K562 (cell line): ENCODE data around the gene ETV7. TPM values are rescaled to one million over a fixed set of nuclear protein-coding genes. Genes with fewer than 3 reads are reported as not detected.

Experiments
- ATAC-seq: fragments of 200-7000 bp; cut with Tn5 transposase; 3 replicates; pipeline ENCODE4 v1.9.1; 2020; ENCODE audit warnings: moderate library complexity
- BruUV-seq: library from RNA; stranded (reverse); fragments of 400-500 nt; replicated peaks from 2 replicates; lab custom pipeline; 2021; lab: Mats Ljungman, UMichigan
- CTCF ChIA-PET: fragments of 300-600 bp; formaldehyde crosslinking; extraction: SDS; loops from one replicate; lab custom pipeline; 2021; ENCODE audit warnings: low intra/inter-chr PET ratio; lab: Yijun Ruan, JAX
- POLR2A ChIA-PET: fragments of 300-600, 350-650 bp; sonication (Branson Sonifier 250); formaldehyde crosslinking; extraction: SDS; loops from one replicate; lab custom pipeline; 2021; ENCODE audit warnings: antibody characterized with exemption, inconsistent platforms; lab: Yijun Ruan, JAX
- DNase-seq, 4 experiments: peaks; one replicate each; pipeline versions ENCODE4 v3.0.0 to v3.0.0-alpha.2; 2011 to 2018; ENCODE audit warnings: low spot score in 3 of 4, mixed read lengths in 3 of 4; ENCODE audit errors: extremely low read depth in 1 of 4
- FAIRE-seq: peaks from 2 replicates; lab custom pipeline; 2011; peaks lifted over from hg19 to GRCh38; lab: Jason Lieb, UNC
- H2AFZ ChIP-seq: 2 replicates; pipeline ENCODE4 v1.6.0; 2011; ENCODE audit warnings: low read depth, low read length, control low read depth, inconsistent platforms
- H3K27ac ChIP-seq: fragments of 200-600 bp; 3 replicates; pipeline ENCODE4 v1.8.0; 2011; ENCODE audit warnings: low read depth, mild to moderate bottlenecking, control low read depth, inconsistent platforms, low read length, moderate library complexity, mixed read lengths; ENCODE audit errors: extremely low read depth
- H3K27me3 ChIP-seq, 2 experiments: fragments of 300-600 bp in 1 of 2; 2 replicates in 1 of 2; 3 replicates in 1 of 2; pipeline versions ENCODE4 v1.6.0 to v1.8.0; 2011; ENCODE audit warnings: inconsistent platforms in 2 of 2, low read length in 2 of 2, mild to moderate bottlenecking in 1 of 2, mixed read lengths in 1 of 2, moderate library complexity in 1 of 2; ENCODE audit not compliant: control insufficient read depth in 2 of 2, insufficient read depth in 2 of 2
- H3K36me3 ChIP-seq: fragments of 300-600 bp; 3 replicates; pipeline ENCODE4 v1.8.0; 2011; ENCODE audit warnings: mild to moderate bottlenecking, low read length, inconsistent platforms; ENCODE audit not compliant: control insufficient read depth, insufficient read depth
- H3K4me1 ChIP-seq, 2 experiments: fragments of 200-600 bp in 1 of 2; replicated peaks in 1 of 2; 2 replicates in 1 of 2; 3 replicates in 1 of 2; pipeline versions ENCODE4 v1.5.1 to v1.8.0; 2011; ENCODE audit warnings: inconsistent platforms in 2 of 2, low read length in 2 of 2, mild to moderate bottlenecking in 1 of 2, mixed read lengths in 1 of 2, moderate library complexity in 1 of 2; ENCODE audit not compliant: control insufficient read depth in 2 of 2, insufficient read depth in 2 of 2
- H3K4me2 ChIP-seq: 2 replicates; pipeline ENCODE4 v1.6.1; 2011; ENCODE audit warnings: low read length, control low read depth, inconsistent platforms, mixed read lengths; ENCODE audit not compliant: insufficient read depth
- H3K4me3 ChIP-seq: fragments of 200-600 bp; sonication (generic), shearing (Covaris generic); 2 replicates; pipeline ENCODE4 v1.5.1; 2016; ENCODE audit warnings: control low read depth, inconsistent platforms
- H3K79me2 ChIP-seq: fragments of 200-600 bp; 3 replicates; pipeline ENCODE4 v1.8.0; 2011; ENCODE audit warnings: low read length, inconsistent platforms; ENCODE audit not compliant: control insufficient read depth, insufficient read depth
- H3K9ac ChIP-seq, 2 experiments: 2 replicates each; pipeline versions ENCODE4 v1.6.0 to v1.6.1; 2011; ENCODE audit warnings: low read depth in 2 of 2, low read length in 2 of 2, control low read depth in 1 of 2, inconsistent platforms in 1 of 2, mild to moderate bottlenecking in 1 of 2, mixed read lengths in 1 of 2; ENCODE audit not compliant: insufficient read depth in 1 of 2
- H3K9me1 ChIP-seq: one replicate; pipeline ENCODE4 v1.6.0; 2011; ENCODE audit warnings: inconsistent platforms, mild to moderate bottlenecking, low read length, moderate library complexity; ENCODE audit not compliant: control insufficient read depth, insufficient read depth
- H3K9me3 ChIP-seq: replicated peaks from 2 replicates; pipeline ENCODE4 v1.5.1; 2011; ENCODE audit warnings: low read depth, low read length, inconsistent platforms; ENCODE audit not compliant: control insufficient read depth, insufficient read depth
- H4K20me1 ChIP-seq: replicated peaks from 2 replicates; pipeline ENCODE4 v1.6.1; 2011; ENCODE audit warnings: low read length, inconsistent platforms, mixed read lengths; ENCODE audit not compliant: control insufficient read depth, insufficient read depth
- DIDO1 ChIP-seq: fragments of 450-650 bp; IDR thresholded peaks from 2 replicates; pipeline ENCODE4 v1.6.1; 2016; ENCODE audit warnings: low read depth, missing biosample characterization, missing genetic modification characterization
- HDAC1 ChIP-seq, 2 experiments: fragments of 450-650 bp; IDR thresholded peaks; 2 replicates each; pipeline ENCODE4 v1.6.1; 2016 to 2017; ENCODE audit warnings: inconsistent platforms in 1 of 2, mild to moderate bottlenecking in 1 of 2, moderate library complexity in 1 of 2
- HDAC8 ChIP-seq: fragments of 450-650 bp; IDR thresholded peaks from 2 replicates; pipeline ENCODE4 v1.6.1; 2016; ENCODE audit warnings: mild to moderate bottlenecking, missing genetic modification characterization, moderate library complexity, missing compliant biosample characterization
- HOXB6 ChIP-seq: fragments of 250-450 bp; sonication (Bioruptor Pico); IDR thresholded peaks from 2 replicates; pipeline ENCODE4 v1.5.1; 2022; ENCODE audit warnings: mild to moderate bottlenecking, borderline replicate concordance
- TSC22D4 ChIP-seq: fragments of 450-650 bp; IDR thresholded peaks from 2 replicates; pipeline ENCODE4 v1.6.1; 2016; ENCODE audit warnings: missing genetic modification characterization, missing biosample characterization, control low read depth
- ZBTB43 ChIP-seq: sonication (generic); formaldehyde crosslinking; IDR thresholded peaks from 2 replicates; pipeline ENCODE4 v1.8.0; 2023; ENCODE audit warnings: mild to moderate bottlenecking, missing genetic modification reagents
- ZBTB9 ChIP-seq: fragments of 450-650 bp; formaldehyde crosslinking; IDR thresholded peaks from 2 replicates; pipeline ENCODE4 v1.4.0; 2020; ENCODE audit warnings: mild to moderate bottlenecking, moderate library complexity
- WGBS: fragments of 100-300 bp; shearing (Covaris generic); methylation state at CpG from one replicate; pipeline ENCODE4 v1.1.6; 2016; ENCODE audit warnings: low coverage, mixed read lengths; ENCODE audit not compliant: insufficient coverage; ENCODE audit errors: missing lambda C conversion rate; 5-methylcytosine and 5-hydroxymethylcytosine counted together
- in situ Hi-C: fragments of 300-500 bp; cut with MboI; formaldehyde crosslinking; loops from 4 replicates; pipeline ENCODE4 v1.15.0; 2018; ENCODE audit warnings: inconsistent platforms, mixed read lengths
- intact Hi-C: fragments of 100-400 bp; cut with micrococcal nuclease; formaldehyde crosslinking; loops from 2 replicates; pipeline ENCODE4 v1.14.2; 2022
- polyA plus RNA-seq, 8 experiments: library from polyadenylated mRNA; depleted of rRNA in 4 of 8; stranded (reverse) in 5 of 8; unstranded in 3 of 8; fragments of >200 nt; fragmentation: Nextera tagmentation in 2 of 8; fragmentation: Illumina TruSeq in 1 of 8; extraction: Ambion mirVana in 2 of 8; extraction: Trizol in 1 of 8; gene quantifications; 2 replicates each; pipeline versions ENCODE4 v1.2.1 to v1.2.3, GENCODE V29; 2011 to 2014; ENCODE audit warnings: inconsistent platforms in 1 of 8, missing spikeins in 1 of 8
- total RNA-seq, 7 experiments: library from RNA; depleted of rRNA in 6 of 7; stranded (reverse); fragments of >200 nt in 6 of 7; fragmentation: Illumina TruSeq in 2 of 7; extraction: Trizol in 2 of 7; gene quantifications; 2 replicates each; pipeline versions ENCODE4 v1.2.1 to v1.2.3, GENCODE V29; 2011 to 2021; ENCODE audit warnings: low replicate concordance in 1 of 7

ETV7 gene
- total and polyA plus RNA-seq, 9 of the 15 experiments (the other 6 are each of a cell fraction or from before 2014, with no cell fraction given): 0.07 to 0.22 (median 0.14) TPM; not detected in 3

DNA sequence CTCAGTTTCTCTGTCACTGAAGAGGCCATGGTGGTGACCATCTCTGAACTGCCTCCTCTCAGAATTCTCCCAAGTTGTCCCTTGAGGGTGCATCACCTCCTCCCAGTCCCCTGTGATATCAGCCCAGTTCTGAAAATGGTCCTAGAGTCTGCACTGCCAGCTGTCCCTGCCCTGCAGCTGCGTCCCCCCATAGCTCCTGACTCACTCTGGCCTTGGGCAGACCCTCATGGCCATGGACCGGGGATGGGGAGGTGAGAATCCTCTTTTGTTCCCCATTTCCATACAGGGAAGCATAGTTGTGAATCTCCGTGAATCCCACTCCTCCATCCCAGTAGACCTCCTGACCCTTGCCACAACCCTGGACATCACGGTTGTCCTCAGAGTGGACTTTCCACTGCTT, 4.5 kb downstream of the ETV7 start:
- Histone ChIP-seq H3K9ac (no peak overlapping the region), H3K4me2 (no peak overlapping the region), H3K4me3 (no peak overlapping the region), H3K9me3 (no peaks in the 10 kb centered on the region), H3K36me3 (no peaks in the 10 kb centered on the region), H3K79me2 (no peaks in the 10 kb centered on the region), H3K9me1 (no peaks in the 10 kb centered on the region), H3K4me1 (peaks cover 0 to 14% of the 10 kb centered on the region in 2 experiments; a peak in 3 of 5 replicates), H2AFZ (no peak overlapping the region), H3K27ac (no peak overlapping the region), H3K27me3 (peaks cover 44 to 60% of the 10 kb centered on the region in 2 experiments), H4K20me1 (no peaks in the 10 kb centered on the region; the same call in 1 of the 2 replicates)
- TF ChIP-seq ZBTB9 (CRISPR knock-in tag) (no peak), DIDO1 (tag) (no peak), HDAC1 (IDR thresholded peaks at IDR 0.05) (no peak), HOXB6 (CRISPR knock-in tag) (no peak), TSC22D4 (tag) (no peak), HDAC8 (tag) (no peak), ZBTB43 (no peak)
- ATAC-seq (no peak), FAIRE-seq (no peak), DNase-seq (no peak)
- in situ Hi-C loops: no loop called here
- CTCF ChIA-PET: no interaction called here
- WGBS: 12% methylated on average over 4 of the region's 4 CpGs
- no TSS peak for BruUV-seq
- POLR2A ChIA-PET: interaction anchor here (1.5 to 1.6 kb wide), 2 partner anchors 9 to 16 kb away, joined by 4 to 7 read pairs; no protein-coding TSS in a partner anchor
- intact Hi-C loops: no loop called here
